GM19025 (cell line): Measurements from ENCODE around the gene CDKAL1.
A peak's percentile ranks its signal among the peaks of the same experiment; 100 is the strongest.

Experiments
- ATAC-seq: cut with Tn5 transposase; IDR thresholded peaks from one replicate; pipeline ENCODE4 v1.9.1; 2021; ENCODE audit warnings: mild to moderate bottlenecking, low read depth, moderate library complexity; ENCODE audit not compliant: unreplicated experiment

The CDKAL1 gene

DNA sequence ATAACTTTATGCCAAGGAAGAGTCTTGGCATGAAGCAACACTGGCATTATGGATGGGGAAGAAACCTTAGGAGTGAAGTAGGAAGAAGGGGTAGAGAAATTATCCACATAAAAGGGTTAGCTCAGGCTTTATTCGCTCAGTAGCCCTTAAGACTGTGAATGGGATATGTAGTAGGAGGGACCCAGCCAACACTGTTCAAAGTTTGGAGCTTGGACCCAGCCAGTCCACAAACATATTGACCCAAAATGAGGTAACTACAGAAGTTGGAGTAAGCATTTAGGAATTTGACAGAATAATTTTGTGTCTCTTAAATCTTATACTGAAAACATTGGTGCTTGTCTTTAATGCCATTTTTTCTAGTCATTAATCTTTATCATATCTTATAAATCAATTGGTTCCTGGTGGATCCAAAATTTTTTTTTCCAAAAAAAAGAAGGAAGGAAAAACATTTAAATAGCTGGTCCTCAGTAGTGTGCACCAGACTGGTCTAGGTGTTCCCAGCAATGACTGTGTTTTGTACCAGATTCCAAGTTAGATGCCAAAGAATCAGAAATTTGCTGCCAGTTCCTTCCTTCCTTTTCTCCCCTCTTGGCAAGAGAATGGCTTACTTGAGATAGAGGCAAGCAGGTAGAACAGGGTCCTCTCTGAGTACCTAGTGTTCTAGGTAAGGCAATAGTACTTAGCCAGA lies 607.5 kb downstream of the CDKAL1 start:
- no peak for ATAC-seq

DNA sequence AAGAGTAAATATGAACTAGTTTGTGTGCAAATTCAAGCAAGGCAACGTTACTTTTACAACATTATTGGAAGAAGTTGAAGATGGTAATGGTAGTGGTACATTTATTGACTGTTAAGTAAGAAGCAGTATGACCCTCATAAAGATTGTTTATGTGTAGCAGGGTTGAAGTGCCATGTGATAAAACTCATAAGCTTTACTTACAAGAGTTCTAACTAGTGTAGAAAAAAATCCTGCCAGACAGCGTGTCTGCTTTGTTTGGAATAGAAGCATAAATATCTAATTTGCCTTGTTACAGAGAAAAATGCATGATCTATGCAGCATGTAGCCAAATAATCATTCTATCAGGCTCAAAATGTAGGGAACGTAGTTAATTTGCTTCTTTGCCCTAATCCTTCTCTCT lies 608.5 kb downstream of the CDKAL1 start:
- no peak for ATAC-seq

DNA sequence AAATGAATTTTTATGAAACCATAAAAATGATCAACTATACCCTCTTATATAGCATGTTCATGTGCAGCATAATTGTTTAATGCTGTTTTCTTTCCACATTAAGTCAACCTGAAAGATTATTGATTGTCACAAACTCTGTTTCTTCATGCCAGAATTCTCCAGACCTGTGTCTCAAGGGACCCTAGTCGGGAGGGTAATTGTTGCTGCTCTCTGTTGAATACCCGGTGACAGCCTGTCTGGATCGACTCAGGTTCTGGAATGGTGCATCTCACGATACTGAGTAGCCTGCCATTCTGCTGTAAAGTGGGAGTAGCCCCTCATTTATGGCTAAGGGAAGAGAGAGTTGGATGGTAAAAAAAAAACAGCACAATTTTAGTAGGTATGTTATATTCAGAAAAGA lies 609.4 kb downstream of the CDKAL1 start:
- no peak for ATAC-seq

- no peak for ATAC-seq
These were observed 610.7 kb downstream of the CDKAL1 start for GRCh38 chr6:21144928-21145327.

- no peak for ATAC-seq
These were observed 613.7 kb downstream of the CDKAL1 start for GRCh38 chr6:21147995-21148394.

DNA sequence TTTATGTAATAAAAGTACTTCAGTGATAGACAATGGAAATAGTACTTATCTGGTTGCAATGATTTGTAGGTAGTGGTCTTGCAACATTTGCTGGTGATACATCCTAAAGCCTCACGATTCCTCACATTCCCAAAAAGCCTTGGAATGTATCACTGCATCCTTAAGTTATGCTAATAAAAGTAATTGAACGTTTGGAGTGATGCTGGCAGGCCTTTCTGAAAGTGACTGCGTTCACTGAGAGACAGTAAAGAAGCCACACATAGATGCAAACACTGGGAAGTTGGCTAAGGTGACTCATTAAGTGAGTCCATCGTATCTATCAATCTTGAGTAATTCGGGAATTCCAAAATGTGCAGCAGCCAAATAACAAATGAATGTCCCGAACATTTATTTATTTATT lies 615.2 kb downstream of the CDKAL1 start:
- ATAC-seq: no peak

- ATAC-seq: no peak
These were observed 616.4 kb downstream of the CDKAL1 start for GRCh38 chr6:21150667-21151066.

DNA sequence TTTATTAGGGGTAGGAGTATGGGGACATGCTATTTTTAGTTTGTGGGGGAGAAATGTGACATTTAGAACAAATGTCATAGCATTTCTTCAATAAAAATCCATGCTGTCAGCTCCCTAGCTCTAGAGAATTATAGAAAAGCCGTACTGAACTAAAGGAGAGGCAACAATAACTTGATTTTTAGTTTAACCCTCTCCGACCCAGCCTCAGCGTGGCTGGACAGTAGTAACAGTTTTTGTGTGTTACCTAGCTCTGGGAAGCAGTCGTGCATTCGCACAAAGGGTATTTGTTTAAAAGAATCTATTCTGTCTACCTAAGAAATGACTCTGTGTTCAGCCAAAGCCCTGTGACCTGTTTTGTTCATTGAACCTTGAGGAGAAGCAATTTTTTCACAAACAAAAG lies 616.9 kb downstream of the CDKAL1 start:
- ATAC-seq: no peak

DNA sequence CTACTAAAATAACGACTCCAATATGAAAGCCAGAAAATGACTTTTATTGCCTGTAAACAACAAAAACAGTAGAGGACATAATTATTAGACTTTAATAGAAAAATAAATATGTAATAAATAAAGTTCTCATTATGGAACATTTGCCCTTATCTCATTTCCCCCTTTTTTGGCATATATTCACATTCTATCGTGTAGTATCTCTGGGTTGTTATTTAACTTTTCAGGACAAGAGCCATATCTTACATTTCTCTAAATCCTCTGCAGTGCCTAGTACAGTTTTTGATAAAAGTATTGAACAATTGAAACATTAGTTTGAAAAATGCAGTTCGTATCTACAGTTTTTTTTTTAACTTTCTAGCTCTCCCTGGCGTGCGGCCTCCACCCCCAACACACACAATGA lies 617.3 kb downstream of the CDKAL1 start:
- no peak for ATAC-seq

DNA sequence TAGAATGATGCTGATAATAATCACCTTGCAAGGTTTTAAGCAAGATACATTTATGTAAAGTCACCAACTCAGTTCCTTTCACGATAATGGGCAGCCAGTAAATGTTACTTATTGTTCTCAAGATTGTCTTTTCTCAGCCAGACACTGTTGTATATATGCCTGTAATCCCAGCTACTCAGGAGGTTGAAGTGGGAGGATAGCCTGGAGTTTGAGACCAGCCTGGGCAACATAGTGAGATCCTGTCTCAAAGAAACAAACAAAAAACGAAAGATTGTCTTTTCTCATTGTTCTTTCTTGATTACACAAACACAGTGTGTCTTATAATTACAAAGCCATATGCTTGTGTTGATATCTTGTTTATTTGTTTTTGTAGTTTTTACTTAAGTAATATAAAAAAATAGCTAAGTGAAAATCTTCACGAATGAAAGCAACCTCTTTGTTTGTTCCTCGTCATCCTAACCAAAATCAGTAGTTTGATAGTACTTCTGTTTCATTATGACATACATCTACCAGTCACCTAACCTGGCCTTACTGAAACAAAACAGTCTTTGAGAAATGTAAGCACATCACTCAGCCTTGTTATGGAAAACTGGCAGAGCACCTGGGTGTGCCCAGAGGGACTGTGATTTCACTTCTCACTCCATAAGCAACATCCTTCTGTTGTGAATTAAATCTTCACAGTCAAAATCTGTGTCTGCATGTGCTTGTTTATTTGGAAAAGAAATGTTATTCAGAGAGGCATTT lies 623.1 kb downstream of the CDKAL1 start:
- ATAC-seq: peak; percentile 67

DNA sequence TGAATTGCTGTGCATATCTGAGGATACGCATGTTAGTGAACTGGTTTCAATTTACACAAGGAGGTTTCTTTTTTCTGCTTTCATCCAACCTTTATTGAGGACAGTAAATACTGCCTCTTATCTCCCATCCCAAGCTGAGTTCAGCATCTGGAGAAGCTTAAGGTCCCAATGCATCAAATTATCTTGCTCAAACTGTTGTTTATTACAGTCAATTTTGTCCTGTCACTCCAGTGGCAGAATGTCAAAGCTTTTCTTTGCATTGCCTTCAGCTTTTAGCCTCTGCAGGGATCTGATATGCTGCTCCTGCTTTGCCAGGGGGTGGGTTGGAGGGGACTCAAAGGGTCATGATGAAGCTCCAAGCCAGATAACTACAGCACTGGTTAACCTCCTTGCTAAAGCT lies 623.9 kb downstream of the CDKAL1 start:
- ATAC-seq: no peak

GRCh38 chr6:21158873-21159272 lies 624.6 kb downstream of the CDKAL1 start:
- no peak for ATAC-seq

GRCh38 chr6:21159465-21159864 lies 625.2 kb downstream of the CDKAL1 start:
- ATAC-seq: peak; percentile 38

DNA sequence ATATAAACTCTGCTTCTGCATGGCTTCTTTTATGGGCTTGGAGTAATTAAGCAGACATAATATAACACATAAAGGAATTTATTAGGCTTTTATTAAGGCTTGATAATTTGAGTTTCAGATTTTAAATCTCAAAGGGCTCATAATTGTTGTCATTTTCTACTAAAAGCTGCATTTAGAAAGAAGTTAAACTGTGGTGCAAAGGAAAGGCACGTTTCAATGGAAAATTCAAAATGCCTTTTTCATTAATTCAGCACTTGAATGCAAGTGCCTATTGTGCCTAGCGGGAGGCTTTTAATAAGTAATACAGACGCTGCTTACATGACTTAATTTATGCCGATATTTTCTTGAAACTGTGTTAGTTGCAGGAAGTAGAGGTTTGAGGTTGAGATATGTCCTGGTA lies 627.5 kb downstream of the CDKAL1 start:
- ATAC-seq: no peak

GRCh38 chr6:21163110-21163837 lies 629.0 kb downstream of the CDKAL1 start:
- no peak for ATAC-seq

- ATAC-seq: no peak
These were observed 629.6 kb downstream of the CDKAL1 start for GRCh38 chr6:21163838-21164180.

- peak; percentile 63 for ATAC-seq
These were observed 630.6 kb downstream of the CDKAL1 start for GRCh38 chr6:21164768-21165326.

- ATAC-seq: peak; percentile 63
These were observed 632.5 kb downstream of the CDKAL1 start for GRCh38 chr6:21166754-21167153.

GRCh38 chr6:21167790-21168189 lies 633.5 kb downstream of the CDKAL1 start:
- no peak for ATAC-seq

DNA sequence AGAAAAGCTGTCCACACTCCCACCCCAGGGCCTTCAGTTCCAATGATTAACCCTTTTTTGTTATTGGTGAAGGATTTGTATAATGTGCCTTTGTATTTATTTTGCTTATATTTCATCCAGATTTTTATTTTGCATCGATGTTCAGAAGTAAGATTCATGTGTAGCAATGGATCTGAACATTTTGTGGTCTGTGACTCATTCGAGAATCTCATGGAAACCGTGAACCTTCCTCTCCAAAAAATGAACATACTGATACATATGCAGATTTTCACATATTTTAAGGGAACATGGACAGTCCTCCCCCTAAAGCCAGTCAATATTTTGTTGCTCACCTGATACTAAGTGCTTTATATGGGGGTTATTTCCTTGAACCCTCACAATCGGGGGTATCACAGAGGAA lies 637.5 kb downstream of the CDKAL1 start:
- ATAC-seq: no peak

- no peak for ATAC-seq
These were observed 638.8 kb downstream of the CDKAL1 start for GRCh38 chr6:21173031-21173430.
